ENCODE measurements around the gene COX6A2.
A peak's percentile ranks its signal among the peaks of the same experiment; 100 is the strongest.

The COX6A2 gene

DNA sequence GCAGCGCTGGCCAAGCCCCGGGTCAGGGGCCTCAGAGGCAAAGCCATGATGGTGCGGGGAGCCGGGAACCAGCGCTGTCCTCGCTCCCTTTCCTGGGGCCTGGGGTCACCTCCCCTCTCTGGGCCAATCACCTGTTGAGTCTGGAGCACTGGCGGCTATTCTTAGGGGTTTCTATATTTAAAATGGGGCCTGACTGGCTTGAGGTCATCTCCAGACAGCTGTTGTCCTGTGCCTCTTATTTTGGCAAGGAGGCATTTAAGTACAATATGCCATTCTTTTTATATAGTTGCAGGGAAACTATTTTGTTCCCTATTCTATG is at the start of gene COX6A2:
TSS of gene COX6A2 (minus strand) at position 82 of the 319 bp plus-strand sequence. CDS start at position 47, 35 bp downstream.
- DNase-seq (ENCODE audit: low read depth): no peak

DNA sequence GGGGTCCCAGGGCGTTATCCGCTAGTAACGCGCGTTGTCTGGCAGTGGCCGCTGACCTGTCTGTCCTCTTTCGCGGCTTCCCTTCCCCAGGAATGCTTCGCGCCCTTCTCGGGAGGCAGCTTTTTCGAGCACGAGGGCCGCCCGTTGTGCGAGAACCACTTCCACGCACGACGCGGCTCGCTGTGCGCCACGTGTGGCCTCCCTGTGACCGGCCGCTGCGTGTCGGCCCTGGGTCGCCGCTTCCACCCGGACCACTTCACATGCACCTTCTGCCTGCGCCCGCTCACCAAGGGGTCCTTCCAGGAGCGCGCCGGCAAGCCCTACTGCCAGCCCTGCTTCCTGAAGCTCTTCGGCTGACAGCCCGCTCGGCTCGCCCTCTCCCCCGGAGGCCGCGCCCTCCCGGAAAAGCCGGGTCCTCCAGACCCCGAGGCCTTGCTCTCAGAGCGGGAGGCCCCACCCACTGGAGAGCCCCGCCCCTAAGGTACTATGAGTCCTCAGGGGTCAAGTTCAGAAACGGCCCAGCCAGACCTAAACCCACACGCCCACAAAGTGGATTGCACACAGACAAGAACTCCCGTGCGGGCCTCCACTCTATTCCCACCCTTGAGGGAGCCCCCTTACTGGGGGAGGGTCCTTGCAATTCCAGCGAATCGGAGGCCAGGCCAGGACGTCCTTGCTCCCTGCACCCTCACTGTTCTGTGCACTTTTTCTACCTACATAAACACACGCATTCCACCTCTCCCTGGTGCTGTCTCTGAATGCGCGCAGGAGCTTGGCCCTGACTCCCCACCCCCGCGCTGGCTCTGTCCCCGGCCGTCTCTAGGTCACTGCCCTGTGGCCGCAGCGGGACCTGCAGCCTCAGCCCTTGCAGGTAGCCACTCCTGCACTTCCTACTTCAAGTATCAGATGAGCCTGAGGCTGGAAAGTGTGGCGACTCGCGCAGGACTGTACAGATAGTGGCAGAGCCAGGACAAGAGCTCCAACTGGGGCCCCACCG is 49.4 kb upstream of the COX6A2 start:
- no peak for DNase-seq (ENCODE audit: low read depth)

DNA sequence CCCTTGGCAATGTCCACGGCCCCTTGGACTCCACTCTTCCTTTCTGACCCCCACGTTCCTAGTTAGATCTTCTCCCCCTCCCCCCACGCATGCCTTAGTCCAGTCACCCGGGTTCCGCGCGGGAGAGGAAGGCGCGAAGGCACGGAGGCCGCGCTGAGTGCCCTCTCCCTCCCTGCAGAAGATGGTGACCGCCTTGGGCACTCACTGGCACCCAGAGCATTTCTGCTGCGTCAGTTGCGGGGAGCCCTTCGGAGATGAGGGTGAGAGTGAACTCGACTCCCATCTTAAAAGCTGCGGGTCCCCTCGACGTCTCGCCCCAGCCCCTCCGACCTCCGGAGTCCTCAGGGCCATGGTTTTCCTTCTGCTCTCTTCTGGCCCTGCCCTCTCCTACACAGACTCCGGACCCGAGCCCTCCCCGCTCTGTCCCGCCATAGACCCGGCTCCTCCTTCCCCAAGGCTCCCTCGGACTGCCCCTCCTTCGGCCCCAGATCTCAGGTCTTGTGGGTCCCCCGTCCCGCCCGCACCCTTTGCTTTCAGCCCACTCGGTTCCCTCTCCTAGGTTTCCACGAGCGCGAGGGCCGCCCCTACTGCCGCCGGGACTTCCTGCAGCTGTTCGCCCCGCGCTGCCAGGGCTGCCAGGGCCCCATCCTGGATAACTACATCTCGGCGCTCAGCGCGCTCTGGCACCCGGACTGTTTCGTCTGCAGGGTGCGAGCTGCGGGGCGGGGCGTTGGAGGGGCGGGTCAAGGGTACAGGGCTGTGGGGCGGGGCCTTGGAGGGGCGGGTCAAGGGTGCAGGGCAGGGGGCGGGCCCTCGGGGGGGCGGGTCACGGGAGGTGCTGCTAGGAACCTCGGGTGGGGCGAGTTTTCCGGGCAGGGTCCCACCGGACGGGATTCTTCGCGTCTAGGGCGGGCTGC is 48.4 kb upstream of the COX6A2 start:
- no peak for DNase-seq (ENCODE audit: low read depth)

DNA sequence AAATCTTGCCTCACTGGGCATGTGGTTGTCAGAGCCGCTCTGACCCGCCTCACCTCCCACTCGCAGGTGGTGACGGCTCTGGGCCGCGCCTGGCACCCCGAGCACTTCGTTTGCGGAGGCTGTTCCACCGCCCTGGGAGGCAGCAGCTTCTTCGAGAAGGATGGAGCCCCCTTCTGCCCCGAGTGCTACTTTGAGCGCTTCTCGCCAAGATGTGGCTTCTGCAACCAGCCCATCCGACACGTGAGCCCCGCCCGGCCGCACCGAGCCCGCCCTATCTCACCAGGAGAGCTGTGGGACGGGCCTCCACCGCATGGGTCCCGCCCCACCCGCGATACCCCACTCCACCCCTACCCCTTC is 47.8 kb upstream of the COX6A2 start:
- DNase-seq (ENCODE audit: low read depth): no peak

DNA sequence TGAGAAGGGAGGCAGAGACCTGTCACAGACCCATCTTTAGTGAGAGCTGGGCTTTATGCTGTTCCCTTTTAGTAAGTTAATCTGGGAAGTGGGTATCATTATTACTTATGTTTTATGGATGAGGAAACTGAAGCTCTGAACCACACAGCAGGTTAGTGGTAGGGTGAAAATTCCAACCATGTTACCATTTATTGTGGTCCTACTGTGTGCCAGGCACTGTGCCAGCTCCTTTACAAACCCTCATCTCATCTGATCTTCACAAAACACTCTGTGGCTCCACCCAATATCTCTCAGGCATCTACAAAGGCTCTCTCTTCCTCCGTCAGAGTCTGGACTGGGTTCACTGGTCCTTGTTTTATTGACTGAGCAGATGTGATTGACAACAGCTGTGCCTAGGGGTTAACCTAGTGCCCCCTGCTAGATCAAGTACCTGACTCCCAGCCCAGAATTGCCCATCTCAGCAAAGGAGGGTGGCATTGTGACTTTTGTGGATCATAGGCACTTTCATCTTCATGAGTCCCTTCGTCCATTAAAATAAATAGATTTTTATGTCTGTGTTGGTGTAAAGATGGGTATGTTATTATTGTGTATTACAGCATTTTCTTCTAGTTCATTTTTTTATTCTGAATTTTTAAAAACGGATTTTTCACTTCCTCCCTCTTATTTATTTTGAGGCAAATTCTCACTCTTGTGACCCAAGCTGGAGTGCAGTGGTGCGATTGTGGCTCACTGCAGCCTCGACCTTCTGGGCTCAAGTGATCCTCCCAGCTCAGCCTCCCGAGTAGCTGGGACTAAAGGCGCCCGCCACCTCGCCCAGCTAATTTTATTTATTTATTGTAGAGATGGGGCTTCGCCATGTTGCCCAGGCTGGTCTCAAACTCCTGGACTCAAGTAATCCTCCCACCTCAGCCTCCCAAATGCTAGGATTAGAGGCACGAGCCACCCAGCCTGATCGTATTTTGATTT is 46.9 kb upstream of the COX6A2 start:
- DNase-seq (ENCODE audit: low read depth): no peak

DNA sequence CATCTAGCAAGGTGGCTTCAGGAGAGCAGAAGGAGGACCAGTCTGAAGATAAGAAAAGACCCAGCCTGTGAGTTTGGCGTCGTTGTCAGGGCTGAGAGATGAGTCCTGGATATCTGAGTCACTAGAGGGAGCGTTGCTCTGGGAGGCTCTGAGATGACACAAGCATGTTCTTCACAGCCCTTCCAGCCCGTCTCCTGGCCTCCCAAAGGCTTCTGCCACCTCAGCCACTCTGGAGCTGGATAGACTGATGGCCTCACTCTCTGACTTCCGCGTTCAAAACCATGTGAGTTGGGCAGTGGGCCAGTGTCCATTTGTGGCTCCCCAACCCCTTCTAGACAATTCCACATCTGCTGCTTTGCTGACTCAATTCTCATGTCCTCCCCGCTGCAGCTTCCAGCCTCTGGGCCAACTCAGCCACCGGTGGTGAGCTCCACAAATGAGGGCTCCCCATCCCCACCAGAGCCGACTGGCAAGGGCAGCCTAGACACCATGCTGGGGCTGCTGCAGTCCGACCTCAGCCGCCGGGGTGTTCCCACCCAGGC is 46.1 kb upstream of the COX6A2 start:
- peak; percentile 85 for DNase-seq (ENCODE audit: low read depth)

DNA sequence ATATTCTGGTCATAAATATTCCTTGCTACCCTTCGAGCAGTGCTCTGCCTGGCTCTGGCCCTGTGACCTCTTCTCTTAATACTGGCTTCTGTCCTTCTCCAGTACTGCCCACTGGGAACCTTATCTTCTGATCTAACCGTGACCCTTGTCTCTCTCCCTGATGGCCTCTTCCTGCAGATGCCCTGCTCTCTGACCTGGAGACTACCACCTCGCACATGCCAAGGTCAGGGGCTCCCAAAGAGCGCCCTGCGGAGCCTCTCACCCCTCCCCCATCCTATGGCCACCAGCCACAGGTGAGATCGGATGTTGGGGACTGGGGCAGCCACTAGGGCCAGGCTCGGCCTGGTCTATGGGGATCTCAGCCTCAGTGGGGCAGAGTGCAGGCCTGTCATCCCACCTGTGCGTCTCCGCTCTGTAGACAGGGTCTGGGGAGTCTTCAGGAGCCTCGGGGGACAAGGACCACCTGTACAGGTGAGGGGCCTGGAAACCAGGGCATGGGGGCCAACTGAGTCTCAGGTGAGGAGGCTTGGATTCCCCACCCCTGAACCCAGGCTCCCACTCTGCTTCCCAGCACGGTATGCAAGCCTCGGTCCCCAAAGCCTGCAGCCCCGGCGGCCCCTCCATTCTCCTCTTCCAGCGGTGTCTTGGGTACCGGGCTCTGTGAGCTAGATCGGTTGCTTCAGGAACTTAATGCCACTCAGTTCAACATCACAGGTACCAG is 45.3 kb upstream of the COX6A2 start:
- DNase-seq (ENCODE audit: low read depth): no peak

DNA sequence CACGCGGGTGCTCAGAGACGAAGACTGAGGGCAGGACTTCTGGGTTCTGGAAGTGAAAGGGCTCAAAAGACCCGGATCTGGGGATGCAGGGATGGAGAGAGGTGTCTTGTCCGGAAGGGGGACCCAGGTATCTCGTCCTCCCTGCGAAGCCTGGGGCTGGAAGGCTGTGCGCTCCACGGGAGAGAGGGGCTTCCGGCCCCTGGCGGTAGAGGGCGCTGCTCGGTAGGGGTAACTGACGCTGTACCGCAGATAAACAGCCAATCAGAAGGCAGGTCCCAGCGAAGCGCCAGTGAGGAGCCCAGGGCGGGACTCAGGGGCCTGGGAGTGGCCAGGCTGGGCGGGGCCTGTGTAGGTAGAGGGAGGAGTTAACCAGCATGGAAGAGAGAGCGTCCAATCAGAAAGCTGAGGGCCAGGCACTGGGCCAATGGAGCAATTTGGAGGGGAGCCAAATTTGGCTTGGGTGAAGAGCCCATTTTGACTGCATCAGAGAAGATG is 44.6 kb upstream of the COX6A2 start:
- peak; percentile 61 for DNase-seq (ENCODE audit: low read depth)

DNA sequence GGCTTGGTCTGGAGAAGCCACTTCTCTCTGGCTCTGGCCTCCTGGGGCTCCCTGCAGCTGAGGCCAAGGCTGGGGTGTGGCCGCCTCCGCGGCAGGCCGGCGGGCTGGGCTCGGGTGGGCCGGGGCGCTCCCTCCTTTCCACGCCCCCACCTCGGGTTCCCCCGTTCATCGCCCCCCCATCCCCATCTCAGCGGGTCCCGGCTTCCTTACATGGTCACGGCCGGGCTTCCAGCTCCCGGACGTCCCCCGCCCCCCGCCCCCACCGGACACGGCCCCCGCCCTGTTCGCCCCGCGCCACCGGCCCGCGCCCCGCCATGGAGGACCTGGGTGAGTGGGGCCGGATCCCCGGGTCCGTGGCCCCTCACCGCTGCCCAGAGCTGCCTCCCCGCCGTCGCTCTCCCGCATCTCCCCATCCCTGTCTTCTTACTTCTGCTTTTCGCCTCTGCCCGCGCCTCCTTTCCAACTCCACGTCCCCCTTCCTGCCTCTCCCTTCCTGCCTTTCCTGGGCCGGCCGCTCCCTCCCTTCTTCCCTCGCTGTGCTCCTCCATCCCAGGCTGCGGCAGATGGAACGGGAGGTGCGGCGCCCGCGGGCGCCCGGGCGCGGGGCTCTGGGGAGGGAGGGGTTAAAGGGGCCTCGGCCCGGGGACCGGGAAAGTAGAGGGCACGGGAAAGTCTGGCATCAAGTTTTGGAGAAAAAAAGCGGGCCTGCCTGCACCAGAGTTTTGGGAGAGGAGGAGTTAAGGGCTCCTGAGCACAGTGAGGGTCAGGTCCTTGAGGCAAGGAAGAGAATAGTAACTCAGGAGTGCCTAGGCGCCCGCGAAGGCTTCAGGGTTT is 43.9 kb upstream of the COX6A2 start, which contains the start of gene TGFB1I1:
TSS of gene TGFB1I1 (plus strand) at position 278 of the 834 bp plus-strand sequence. CDS start at position 315, 37 bp downstream.
- no peak for DNase-seq (ENCODE audit: low read depth)

DNA sequence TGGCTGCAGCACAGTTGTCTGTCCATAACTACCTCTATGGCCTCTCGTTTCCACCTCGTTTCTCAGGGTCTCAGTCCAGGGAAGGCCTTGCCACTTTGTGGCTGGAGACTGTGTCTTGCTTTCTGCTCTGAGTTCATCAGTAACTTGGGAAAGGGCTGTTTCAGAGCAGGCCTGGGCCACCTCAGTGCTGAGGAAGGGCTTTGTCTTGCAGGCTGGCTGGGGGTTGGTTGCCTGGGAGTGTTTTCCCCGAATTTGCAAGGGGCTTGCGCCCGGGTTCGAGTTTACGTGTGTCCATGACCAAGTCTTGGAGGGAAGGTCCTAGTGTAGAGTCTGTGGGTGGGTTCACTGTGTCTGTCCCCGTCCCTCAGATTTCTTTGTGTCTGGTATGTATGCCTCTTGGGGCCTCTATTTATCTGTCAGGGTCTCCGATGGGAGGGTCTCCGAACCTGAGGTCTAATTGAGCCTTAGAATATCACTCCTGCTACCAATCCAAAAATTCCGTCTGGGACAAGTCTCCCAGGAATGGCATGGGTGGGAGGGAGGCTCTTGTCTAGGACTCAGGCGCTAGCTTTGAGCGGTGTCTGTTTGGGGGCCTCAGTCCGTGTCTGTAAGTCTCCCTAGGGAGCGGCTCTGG is 43.2 kb upstream of the COX6A2 start:
- no peak for DNase-seq (ENCODE audit: low read depth)

DNA sequence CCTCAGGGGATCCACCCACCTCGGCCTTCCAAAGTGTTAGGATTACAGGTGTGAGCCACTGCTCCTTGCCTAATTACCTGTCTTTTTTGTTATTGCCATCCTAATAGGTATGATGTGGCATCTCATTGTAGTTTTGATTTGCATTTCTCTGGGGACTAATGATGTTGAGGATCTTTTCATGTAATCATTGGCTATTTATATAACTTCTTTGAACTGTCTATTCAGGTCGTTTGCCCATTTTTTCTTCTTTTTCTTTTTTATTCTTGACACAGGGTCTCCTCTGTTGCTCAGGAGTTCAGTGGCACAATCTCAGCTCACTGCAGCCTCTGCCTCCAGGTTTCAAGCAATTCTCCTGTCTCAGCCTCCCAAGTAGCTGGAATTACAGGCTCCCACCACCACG is 42.5 kb upstream of the COX6A2 start:
- DNase-seq (ENCODE audit: low read depth): no peak

DNA sequence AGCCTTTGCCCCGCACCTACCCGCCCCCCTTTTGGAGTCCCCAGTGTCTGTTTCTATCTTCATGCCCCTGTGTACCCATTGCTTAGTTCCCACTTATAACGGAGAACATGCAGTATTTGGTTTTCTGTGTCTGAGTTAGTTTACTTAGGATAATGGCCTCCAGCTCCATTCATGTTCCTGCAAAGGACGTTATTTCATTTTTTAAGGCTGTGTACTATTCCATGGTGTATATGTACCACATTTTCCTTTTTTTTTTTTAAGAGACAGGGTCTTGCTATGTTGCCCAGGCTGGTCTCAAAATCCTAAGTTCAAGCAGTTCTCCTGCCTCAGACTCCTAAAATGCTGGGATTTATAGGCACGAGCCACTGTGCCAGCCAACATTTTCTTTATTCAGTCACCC is 39.7 kb upstream of the COX6A2 start:
- DNase-seq (ENCODE audit: low read depth): no peak

DNA sequence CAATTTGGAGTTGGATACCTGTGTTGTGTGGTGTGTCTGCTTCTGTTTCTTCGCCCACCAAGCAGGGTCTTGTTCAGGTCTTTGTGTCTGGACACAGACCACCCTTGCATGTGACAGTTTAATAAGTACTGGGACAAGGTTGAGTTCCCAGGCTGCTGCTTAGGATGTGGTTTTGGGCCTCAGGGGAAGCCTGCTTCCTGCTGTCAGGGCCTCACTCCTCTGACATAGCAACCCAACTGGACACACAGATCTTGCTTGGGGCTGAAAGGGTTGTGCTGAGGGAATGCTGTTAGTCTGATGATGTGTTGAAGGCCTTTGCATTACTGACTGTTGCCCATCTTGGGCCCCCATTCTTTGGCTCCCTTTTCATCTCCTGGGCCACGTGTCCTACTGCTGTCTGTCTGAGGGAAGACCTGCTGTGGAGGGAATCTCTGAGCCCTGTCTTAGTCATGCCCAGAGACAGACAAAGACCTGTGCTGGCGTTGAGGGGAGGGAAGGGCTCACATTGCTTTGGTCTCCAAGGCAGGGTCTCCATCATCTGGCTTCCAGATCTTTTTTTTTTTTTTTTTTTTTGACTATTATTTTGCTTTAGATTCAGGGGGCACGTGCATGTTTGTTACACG is 39.1 kb upstream of the COX6A2 start:
- no peak for DNase-seq (ENCODE audit: low read depth)

DNA sequence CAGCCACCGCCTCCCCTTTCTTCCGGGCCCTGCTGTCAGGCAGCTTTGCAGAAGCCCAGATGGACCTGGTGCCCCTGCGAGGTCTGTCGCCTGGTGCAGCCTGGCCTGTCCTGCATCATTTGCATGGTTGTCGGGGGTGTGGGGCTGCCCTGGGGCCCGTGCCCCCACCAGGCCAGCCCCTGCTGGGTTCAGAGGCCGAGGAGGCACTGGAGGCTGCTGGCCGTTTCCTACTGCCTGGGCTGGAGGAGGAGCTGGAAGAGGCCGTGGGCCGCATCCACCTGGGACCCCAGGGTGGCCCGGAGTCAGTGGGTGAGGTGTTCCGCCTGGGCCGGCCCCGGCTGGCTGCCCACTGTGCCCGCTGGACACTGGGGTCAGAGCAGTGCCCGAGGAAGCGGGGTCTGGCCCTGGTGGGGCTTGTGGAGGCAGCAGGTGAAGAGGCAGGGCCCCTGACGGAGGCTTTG is 38.3 kb upstream of the COX6A2 start:
- DNase-seq (ENCODE audit: low read depth): no peak

DNA sequence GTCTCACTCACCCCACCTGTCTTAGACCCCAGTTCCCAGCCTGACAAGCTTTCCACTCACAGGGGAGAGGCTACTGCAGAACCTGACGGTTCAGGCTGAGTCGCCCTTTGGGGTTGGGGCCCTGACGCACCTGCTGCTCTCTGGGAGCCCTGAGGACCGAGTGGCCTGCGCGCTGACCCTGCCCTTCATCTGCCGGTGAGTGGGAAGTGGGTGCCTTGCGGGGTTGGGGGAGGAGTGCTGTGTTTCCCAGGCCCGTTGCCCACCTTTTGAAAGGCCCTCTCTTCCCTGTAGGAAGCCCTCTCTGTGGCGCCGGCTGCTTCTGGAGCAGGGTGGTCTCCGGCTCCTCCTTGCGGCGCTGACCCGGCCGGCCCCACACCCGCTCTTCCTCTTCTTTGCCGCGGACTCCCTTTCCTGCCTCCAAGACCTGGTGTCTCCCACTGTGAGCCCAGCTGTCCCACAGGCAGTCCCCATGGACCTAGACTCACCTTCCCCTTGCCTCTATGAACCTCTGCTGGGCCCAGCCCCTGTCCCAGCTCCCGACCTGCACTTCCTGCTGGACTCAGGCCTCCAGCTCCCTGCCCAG is 37.7 kb upstream of the COX6A2 start:
- DNase-seq (ENCODE audit: low read depth): no peak

DNA sequence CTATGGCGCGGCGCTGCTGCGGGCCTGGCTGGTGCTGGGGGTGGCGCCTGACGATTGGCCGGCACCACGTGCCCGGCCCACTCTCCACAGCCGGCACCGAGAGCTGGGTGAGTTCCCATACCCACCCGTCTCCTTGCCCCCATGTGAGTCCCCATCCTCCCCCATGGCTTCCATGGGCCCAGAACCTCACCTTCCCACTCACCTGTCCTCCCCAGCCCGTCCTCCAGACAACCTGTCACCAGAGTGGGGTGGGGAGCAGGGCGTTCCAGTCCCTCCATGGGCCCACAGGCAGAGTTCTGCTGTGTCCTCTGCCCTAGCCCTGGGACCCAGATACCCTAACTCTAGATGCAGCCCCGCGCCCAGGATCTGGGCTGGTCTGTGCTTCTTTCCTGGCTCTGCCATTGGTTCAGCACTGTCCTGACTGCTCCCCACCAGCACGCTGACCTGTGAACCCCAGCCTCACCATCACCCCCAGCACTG is 36.7 kb upstream of the COX6A2 start:
- no peak for DNase-seq (ENCODE audit: low read depth)

DNA sequence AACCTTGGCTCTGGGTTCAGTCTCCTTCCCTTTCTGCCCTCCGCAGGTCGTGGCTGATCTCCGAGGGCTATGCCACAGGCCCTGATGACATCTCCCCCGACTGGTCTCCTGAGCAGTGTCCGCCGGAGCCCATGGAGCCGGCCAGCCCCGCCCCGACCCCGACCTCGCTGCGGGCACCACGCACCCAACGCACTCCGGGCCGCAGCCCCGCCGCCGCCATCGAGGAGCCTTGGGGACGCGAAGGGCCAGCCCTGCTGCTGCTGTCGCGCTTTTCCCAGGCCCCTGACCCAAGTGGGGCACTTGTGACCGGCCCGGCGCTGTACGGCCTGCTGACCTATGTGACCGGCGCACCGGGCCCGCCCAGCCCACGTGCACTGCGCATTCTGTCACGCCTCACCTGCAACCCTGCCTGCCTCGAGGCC is 36.2 kb upstream of the COX6A2 start:
- no peak for DNase-seq (ENCODE audit: low read depth)
